Measurements from ENCODE around the gene GRIFIN. TPM values are rescaled to one million over a fixed set of nuclear protein-coding genes. Genes with fewer than 3 reads are reported as not detected.

GRIFIN gene
- total RNA-seq, 1 donor: not detected

- DNase-seq (ENCODE audit: insufficient read length, low spot score, missing footprints): no peak
- Histone ChIP-seq H2AFZ (ENCODE audit: low read length) (no peak overlapping the region), H3K79me2 (ENCODE audit: insufficient read depth, low read length) (no peaks in the 10 kb centered on the region), H3K27ac (ENCODE audit: low read depth, low read length) (no peak overlapping the region), H4K20me1 (ENCODE audit: insufficient read depth, low read length) (no peaks in the 10 kb centered on the region), H3K36me3 (ENCODE audit: insufficient read depth, low read length) (no peaks in the 10 kb centered on the region), H3K4me3 (ENCODE audit: insufficient read depth, low read length) (no peak overlapping the region), H3K4me2 (ENCODE audit: insufficient read depth, low read length) (no peak overlapping the region), H3K4me1 (ENCODE audit: insufficient read depth, low read length) (peaks cover 9% of the 10 kb centered on the region), H3K9me3 (ENCODE audit: low read depth, low read length) (no peaks in the 10 kb centered on the region), H3K27me3 (ENCODE audit: insufficient read depth, low read length) (no peaks in the 10 kb centered on the region)
- TF ChIP-seq CTCF (IDR thresholded peaks at IDR 0.05; ENCODE audit: extremely low read depth, low read depth, low read length): no peak
Observed at GRCh38 chr7:2498708-2499107, 22.5 kb upstream of the GRIFIN start.

GRCh38 chr7:2497500-2498336 lies 21.5 kb upstream of the GRIFIN start:
- H3K4me2 ChIP-seq (ENCODE audit: insufficient read depth, low read length): no peak overlapping the region
- H2AFZ ChIP-seq (ENCODE audit: low read length): no peak overlapping the region
- H4K20me1 ChIP-seq (ENCODE audit: insufficient read depth, low read length): no peaks in the 10 kb centered on the region
- H3K4me3 ChIP-seq (ENCODE audit: insufficient read depth, low read length): no peak overlapping the region
- no peaks in the 10 kb centered on the region for H3K27me3 ChIP-seq (ENCODE audit: insufficient read depth, low read length)
- no peaks in the 10 kb centered on the region for H3K79me2 ChIP-seq (ENCODE audit: insufficient read depth, low read length)
- no peaks in the 10 kb centered on the region for H3K36me3 ChIP-seq (ENCODE audit: insufficient read depth, low read length)
- peak; percentile 93 for DNase-seq (ENCODE audit: insufficient read length, low spot score, missing footprints)
- H3K4me1 ChIP-seq (ENCODE audit: insufficient read depth, low read length): peaks cover 8% of the 10 kb centered on the region
- H3K27ac ChIP-seq (ENCODE audit: low read depth, low read length): no peak overlapping the region
- no peak for TF ChIP-seq CTCF (IDR thresholded peaks at IDR 0.05; ENCODE audit: extremely low read depth, low read depth, low read length)
- H3K9me3 ChIP-seq (ENCODE audit: low read depth, low read length): no peaks in the 10 kb centered on the region

DNA sequence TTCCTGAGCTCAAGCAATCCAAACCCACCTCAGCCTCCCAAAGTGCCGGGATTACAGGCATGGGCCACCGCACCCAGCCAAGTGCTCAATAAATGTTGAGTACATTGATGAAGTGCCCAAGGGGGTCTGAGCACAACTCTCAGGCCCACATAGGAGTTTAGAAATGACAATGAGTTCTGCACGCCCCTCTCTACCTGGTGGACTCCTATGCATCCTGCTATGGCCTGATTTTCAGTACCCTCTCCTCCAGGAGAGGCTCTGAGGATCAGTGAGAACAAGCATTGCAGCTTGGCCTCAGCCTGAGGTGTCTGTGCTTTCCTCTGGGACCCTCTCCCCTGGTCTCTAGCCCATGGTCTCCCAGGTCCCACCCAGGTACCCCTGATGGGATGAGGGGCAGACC lies 20.9 kb upstream of the GRIFIN start:
- no peak for DNase-seq (ENCODE audit: insufficient read length, low spot score, missing footprints)
- Histone ChIP-seq H3K27ac (ENCODE audit: low read depth, low read length) (no peak overlapping the region), H4K20me1 (ENCODE audit: insufficient read depth, low read length) (no peaks in the 10 kb centered on the region), H3K4me3 (ENCODE audit: insufficient read depth, low read length) (no peak overlapping the region), H3K4me1 (ENCODE audit: insufficient read depth, low read length) (peaks cover 8% of the 10 kb centered on the region), H3K79me2 (ENCODE audit: insufficient read depth, low read length) (no peaks in the 10 kb centered on the region), H3K9me3 (ENCODE audit: low read depth, low read length) (no peaks in the 10 kb centered on the region), H3K36me3 (ENCODE audit: insufficient read depth, low read length) (no peaks in the 10 kb centered on the region), H2AFZ (ENCODE audit: low read length) (no peak overlapping the region), H3K4me2 (ENCODE audit: insufficient read depth, low read length) (no peak overlapping the region), H3K27me3 (ENCODE audit: insufficient read depth, low read length) (no peaks in the 10 kb centered on the region)
- TF ChIP-seq CTCF (IDR thresholded peaks at IDR 0.05; ENCODE audit: extremely low read depth, low read depth, low read length): no peak

DNA sequence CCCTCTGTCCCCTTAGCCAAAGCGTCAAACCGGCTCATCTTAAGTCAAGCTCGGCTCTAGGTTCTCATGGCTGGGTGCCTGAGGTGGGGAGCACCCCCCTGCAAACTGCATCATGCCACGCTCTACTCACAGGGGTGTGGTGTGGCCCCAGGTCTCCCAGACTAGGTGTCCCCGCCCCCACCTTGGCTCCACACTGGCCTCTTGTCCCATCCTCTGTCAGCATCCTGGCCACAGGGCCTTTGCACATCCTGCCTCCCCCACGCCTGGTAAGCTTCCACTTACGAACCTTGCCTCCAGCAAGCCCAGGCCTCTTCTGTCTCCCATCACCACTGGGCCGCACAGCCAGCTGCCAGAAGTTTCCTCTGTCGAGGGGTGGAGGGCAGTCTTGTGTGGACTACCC lies 20.2 kb upstream of the GRIFIN start:
- Histone ChIP-seq H2AFZ (ENCODE audit: low read length) (no peak overlapping the region), H4K20me1 (ENCODE audit: insufficient read depth, low read length) (no peaks in the 10 kb centered on the region), H3K27ac (ENCODE audit: low read depth, low read length) (no peak overlapping the region), H3K9me3 (ENCODE audit: low read depth, low read length) (no peaks in the 10 kb centered on the region), H3K4me3 (ENCODE audit: insufficient read depth, low read length) (no peak overlapping the region), H3K4me2 (ENCODE audit: insufficient read depth, low read length) (no peak overlapping the region), H3K79me2 (ENCODE audit: insufficient read depth, low read length) (no peaks in the 10 kb centered on the region), H3K4me1 (ENCODE audit: insufficient read depth, low read length) (peaks cover 8% of the 10 kb centered on the region), H3K27me3 (ENCODE audit: insufficient read depth, low read length) (no peaks in the 10 kb centered on the region), H3K36me3 (ENCODE audit: insufficient read depth, low read length) (no peaks in the 10 kb centered on the region)
- TF ChIP-seq CTCF (IDR thresholded peaks at IDR 0.05; ENCODE audit: extremely low read depth, low read depth, low read length): no peak
- DNase-seq (ENCODE audit: insufficient read length, low spot score, missing footprints): no peak
